HAP-1 (cell line): Measurements from ENCODE around the gene STON2.
"Not testable (repeated sequence)": the region's sequence is repeated elsewhere in the genome, so short reads cannot be mapped to it uniquely, and the experiment has no call there.

ENCODE experiments used
- DNase-seq, 2 experiments: peaks; one replicate each; pipeline ENCODE4 v3.0.0-alpha.2; 2016 to 2020; ENCODE audit warnings: low spot score in 2 of 2
- H3K27me3 ChIP-seq: fragments of 250-450 bp; sonication (Bioruptor Pico); 2 replicates; pipeline ENCODE4 v1.5.1; 2020; ENCODE audit warnings: low read depth, mild to moderate bottlenecking, moderate library complexity
- H3K36me3 ChIP-seq: fragments of 250-450 bp; sonication (Bioruptor Pico); replicated peaks from 2 replicates; pipeline ENCODE4 v1.5.1; 2020; ENCODE audit warnings: mild to moderate bottlenecking
- H3K4me1 ChIP-seq: fragments of 250-450 bp; sonication (Bioruptor Pico); 2 replicates; pipeline ENCODE4 v1.5.1; 2020; ENCODE audit warnings: mild to moderate bottlenecking
- H3K4me3 ChIP-seq: fragments of 250-450 bp; sonication (Bioruptor Pico); 2 replicates; pipeline ENCODE4 v1.5.1; 2020; ENCODE audit warnings: mild to moderate bottlenecking, moderate library complexity
- H3K9me3 ChIP-seq: fragments of 250-450 bp; sonication (Bioruptor Pico); 2 replicates; pipeline ENCODE4 v1.5.1; 2020; ENCODE audit warnings: mild to moderate bottlenecking, moderate library complexity
- in situ Hi-C: fragments of 300-500 bp; cut with MboI; formaldehyde crosslinking; loops from 3 replicates; pipeline ENCODE4 v1.14.3; 2020; ENCODE audit warnings: low sequenced_read_pairs, inconsistent platforms, mixed read lengths

The STON2 gene

DNA sequence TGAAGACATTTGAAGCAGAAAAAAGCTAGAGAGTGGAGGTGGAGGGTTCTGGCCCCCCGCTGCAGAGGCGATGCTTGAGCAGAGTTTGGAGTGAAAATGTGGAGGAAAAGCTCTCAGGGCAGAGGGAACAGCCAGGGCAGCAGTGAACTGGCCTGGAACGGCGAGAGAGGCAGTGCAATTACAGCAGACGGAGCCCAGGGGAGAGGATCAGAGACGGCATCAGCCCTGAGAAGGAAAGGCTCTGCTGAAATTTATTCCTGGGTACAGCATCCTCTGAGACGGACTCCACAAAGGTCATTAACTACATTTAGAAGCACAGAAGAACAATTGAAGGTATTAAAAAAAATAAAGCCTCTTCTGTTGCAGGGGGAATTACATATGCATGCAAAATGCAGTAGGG is 14.2 kb downstream of the STON2 start:
- DNase-seq = peak in 1 of 2 experiments; percentile 8
- in situ Hi-C loops = no loop called here
- Histone ChIP-seq H3K36me3 (no peaks in the 10 kb centered on the region), H3K9me3 (no peaks in the 10 kb centered on the region), H3K4me1 (peaks cover 24% of the 10 kb centered on the region), H3K27me3 (no peaks in the 10 kb centered on the region), H3K4me3 (no peak overlapping the region)

DNA sequence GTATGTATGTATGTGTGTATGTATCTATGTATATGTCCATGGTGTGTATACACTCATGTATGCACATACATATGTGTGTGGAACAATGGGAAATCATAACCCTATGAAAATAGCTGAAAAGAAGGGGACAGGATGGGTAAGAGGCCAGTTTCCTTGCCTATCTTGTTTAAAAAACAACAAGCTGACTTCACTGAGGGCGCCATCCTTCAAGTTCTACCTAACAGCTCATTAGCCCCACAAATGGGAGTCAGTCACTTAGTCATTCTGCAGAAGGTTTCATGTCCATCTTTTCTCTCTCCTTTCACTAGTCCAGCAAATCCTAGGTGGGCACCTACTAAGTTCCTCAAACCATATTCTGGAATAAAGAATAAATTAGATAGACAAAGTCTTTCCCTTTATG is 14.7 kb downstream of the STON2 start:
- Histone ChIP-seq H3K27me3 (no peaks in the 10 kb centered on the region), H3K4me1 (peaks cover 24% of the 10 kb centered on the region), H3K4me3 (no peak overlapping the region), H3K36me3 (no peaks in the 10 kb centered on the region), H3K9me3 (no peaks in the 10 kb centered on the region)
- in situ Hi-C loops = no loop called here
- no peak for DNase-seq

DNA sequence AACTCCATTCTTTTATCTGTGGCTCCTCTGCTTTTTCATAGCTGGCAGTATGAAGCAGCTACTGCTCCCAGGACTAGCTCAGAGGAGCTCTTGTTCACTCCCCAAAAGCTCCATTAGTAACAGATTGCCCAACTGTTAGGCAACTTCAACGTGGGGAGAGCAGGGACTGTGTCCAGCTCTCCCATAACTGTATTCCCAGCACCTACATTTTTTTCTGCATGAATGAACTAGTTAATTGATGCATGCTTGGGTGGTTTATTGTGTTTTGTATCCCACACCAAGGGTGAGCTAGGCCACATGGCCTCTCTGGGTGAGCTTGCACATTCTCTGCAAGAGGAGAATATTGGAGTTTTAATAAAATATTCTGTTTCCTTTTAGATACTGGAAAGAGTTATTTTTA is 15.2 kb downstream of the STON2 start:
- DNase-seq = peak; percentile 17 to 18
- H3K4me3 ChIP-seq = no peak overlapping the region
- H3K9me3 ChIP-seq = no peaks in the 10 kb centered on the region
- H3K27me3 ChIP-seq = no peaks in the 10 kb centered on the region
- H3K36me3 ChIP-seq = no peaks in the 10 kb centered on the region
- in situ Hi-C loops = no loop called here
- H3K4me1 ChIP-seq = peaks cover 24% of the 10 kb centered on the region

- in situ Hi-C loops = no loop called here
- DNase-seq = peak in 1 of 2 experiments; percentile 50
- Histone ChIP-seq H3K27me3 (no peaks in the 10 kb centered on the region), H3K36me3 (no peaks in the 10 kb centered on the region), H3K4me3 (no peak overlapping the region), H3K4me1 (peaks cover 24% of the 10 kb centered on the region), H3K9me3 (no peaks in the 10 kb centered on the region)
These were observed 17.5 kb downstream of the STON2 start for GRCh38 chr14:81382517-81383225.

- H3K4me3 ChIP-seq, in situ Hi-C loops, H3K36me3 ChIP-seq, H3K4me1 ChIP-seq, H3K27me3 ChIP-seq, DNase-seq, H3K9me3 ChIP-seq: not testable (repeated sequence)
These were observed 20.1 kb downstream of the STON2 start for GRCh38 chr14:81380009-81380408.

- in situ Hi-C loops = no loop called here
- no peak for DNase-seq
- Histone ChIP-seq H3K4me3 (no peak overlapping the region), H3K9me3 (no peaks in the 10 kb centered on the region), H3K27me3 (no peaks in the 10 kb centered on the region), H3K36me3 (peaks cover 2% of the 10 kb centered on the region; the same call in 1 of the 2 replicates), H3K4me1 (no peaks in the 10 kb centered on the region)
These were observed 28.3 kb downstream of the STON2 start for GRCh38 chr14:81371802-81372201.

- in situ Hi-C loops = no loop called here
These were observed 32.6 kb downstream of the STON2 start for GRCh38 chr14:81367563-81367962.

DNA sequence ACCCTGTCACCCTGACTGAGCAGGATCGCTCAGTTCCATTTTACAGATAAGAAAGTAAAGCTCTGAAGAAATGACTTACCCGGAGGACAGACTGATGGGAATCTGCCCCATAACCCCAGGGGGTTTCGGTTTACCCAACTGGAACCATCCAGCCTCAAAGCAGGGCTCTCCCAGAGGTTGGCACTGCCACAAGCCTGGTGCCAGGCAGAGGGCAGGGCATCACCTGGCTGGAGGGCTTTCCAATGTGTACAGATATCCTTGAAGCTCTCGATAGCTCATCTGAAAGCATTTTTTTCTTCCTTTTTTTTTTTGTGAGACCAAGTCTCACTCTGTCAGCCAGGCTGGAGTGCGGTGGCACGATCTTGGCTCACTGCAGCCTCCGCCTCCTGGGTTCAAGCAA is 33.2 kb downstream of the STON2 start:
- H3K9me3 ChIP-seq = no peaks in the 10 kb centered on the region
- H3K4me3 ChIP-seq = no peak overlapping the region
- no peaks in the 10 kb centered on the region for H3K27me3 ChIP-seq
- H3K36me3 ChIP-seq = peaks cover 2% of the 10 kb centered on the region; the same call in 1 of the 2 replicates
- H3K4me1 ChIP-seq = no peaks in the 10 kb centered on the region
- no peak for DNase-seq
- in situ Hi-C loops = no loop called here

More at GRCh38 chr14:81367563-81367962, 32.6 kb downstream of the STON2 start:
- H3K27me3 ChIP-seq = no peaks in the 10 kb centered on the region
- H3K9me3 ChIP-seq = no peaks in the 10 kb centered on the region
- H3K36me3 ChIP-seq = peaks cover 2% of the 10 kb centered on the region; the same call in 1 of the 2 replicates
- no peak for DNase-seq
- no peak overlapping the region for H3K4me3 ChIP-seq
- H3K4me1 ChIP-seq = no peaks in the 10 kb centered on the region

DNA sequence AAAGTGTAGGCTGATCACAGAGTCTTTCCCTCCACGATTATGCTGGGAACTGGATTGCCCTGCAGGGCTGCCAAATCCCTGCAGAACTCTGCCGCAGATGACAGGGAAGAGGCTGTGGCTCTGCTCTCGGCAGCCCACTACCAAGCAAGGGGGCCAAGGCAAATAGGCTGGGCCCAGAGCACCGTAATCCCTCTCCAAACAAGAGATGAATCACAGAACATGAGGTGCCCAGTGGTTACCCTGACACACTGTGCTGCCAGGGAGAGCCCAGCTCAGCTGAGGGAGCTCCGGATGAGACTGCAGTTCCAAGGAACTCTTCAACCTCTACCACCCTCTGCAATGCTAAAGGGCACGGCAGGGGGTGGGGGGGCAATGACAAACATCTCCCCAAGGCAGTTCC is 33.9 kb downstream of the STON2 start:
- Histone ChIP-seq H3K4me3 (no peak overlapping the region), H3K27me3 (no peaks in the 10 kb centered on the region), H3K4me1 (no peaks in the 10 kb centered on the region), H3K36me3 (peaks cover 2% of the 10 kb centered on the region; the same call in 1 of the 2 replicates), H3K9me3 (no peaks in the 10 kb centered on the region)
- no peak for DNase-seq
- in situ Hi-C loops = no loop called here

- no peak for DNase-seq
- in situ Hi-C loops = no loop called here
- no peak overlapping the region for H3K4me3 ChIP-seq
- no peaks in the 10 kb centered on the region for H3K27me3 ChIP-seq
- no peaks in the 10 kb centered on the region for H3K9me3 ChIP-seq
- H3K4me1 ChIP-seq = no peaks in the 10 kb centered on the region
- H3K36me3 ChIP-seq = no peaks in the 10 kb centered on the region
These were observed 36.3 kb downstream of the STON2 start for GRCh38 chr14:81363746-81364378.

DNA sequence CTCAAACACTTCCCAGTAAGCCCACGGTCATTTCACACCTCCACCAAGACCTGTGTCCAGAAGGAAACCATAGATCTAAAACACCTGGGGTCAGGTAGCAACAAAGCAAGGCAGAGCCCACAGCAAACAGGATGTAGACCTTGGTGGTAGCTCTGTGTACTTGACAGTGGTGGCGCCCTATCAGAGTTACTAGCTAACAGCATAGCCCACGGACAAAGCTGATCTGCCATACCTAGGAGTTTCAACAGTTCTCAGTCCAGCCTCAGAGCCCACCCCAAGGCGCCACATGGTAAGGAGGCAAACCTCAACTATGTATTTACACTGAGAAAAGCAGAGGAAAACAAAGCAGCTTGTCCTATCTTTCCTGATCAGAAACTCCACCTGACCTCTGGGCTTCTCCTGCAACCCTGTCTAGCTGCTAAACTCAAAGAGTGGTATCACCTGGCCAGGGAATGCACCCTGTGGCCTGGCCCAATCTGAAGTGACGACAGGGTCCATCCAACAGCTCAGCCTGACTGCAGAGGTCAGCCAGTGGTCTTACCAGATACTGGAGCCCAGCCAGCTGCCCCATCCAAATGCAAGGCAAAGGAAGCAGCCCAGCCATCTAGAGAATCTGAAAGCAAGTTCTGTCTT is 46.3 kb downstream of the STON2 start:
- H3K9me3 ChIP-seq = no peaks in the 10 kb centered on the region
- H3K4me3 ChIP-seq = no peak overlapping the region
- in situ Hi-C loops = no loop called here

DNA sequence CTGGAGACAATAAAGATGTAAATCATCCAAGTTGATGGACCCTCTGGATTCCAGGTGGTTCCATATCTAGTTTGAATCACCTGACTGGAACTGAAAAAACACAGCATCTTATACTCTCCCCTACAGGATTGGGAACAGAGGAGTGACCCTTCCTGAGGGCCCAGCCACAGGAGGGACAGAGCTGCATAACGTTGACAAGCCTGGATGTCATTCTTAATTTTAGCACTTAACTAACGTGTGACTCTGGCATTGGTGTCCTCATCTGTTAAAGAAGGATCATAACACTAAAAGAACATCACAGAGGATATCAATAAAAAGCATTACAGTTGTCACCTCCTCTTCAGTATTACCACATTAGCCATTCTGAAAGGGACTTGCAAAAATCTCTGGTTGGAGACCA is 47.7 kb downstream of the STON2 start:
- H3K9me3 ChIP-seq = no peaks in the 10 kb centered on the region
- in situ Hi-C loops = no loop called here
- no peaks in the 10 kb centered on the region; the same call in none of the 2 replicates for H3K4me1 ChIP-seq
- no peak for DNase-seq
- no peaks in the 10 kb centered on the region for H3K27me3 ChIP-seq
- no peak overlapping the region for H3K4me3 ChIP-seq
- no peaks in the 10 kb centered on the region for H3K36me3 ChIP-seq

More for the DNA sequence above, 46.3 kb downstream of the STON2 start:
- no peak for DNase-seq
- H3K4me1 ChIP-seq = no peaks in the 10 kb centered on the region; the same call in 1 of the 2 replicates
- no peaks in the 10 kb centered on the region for H3K36me3 ChIP-seq
- H3K27me3 ChIP-seq = no peaks in the 10 kb centered on the region

GRCh38 chr14:81351205-81351604 is 48.9 kb downstream of the STON2 start:
- in situ Hi-C loops = no loop called here
- Histone ChIP-seq H3K9me3 (no peaks in the 10 kb centered on the region), H3K4me1 (no peaks in the 10 kb centered on the region; the same call in none of the 2 replicates), H3K36me3 (no peaks in the 10 kb centered on the region), H3K4me3 (no peak overlapping the region), H3K27me3 (no peaks in the 10 kb centered on the region)
- DNase-seq = no peak
